ENCODE measurements around the gene BLTP3B.
"Not testable (repeated sequence)": the region's sequence is repeated elsewhere in the genome, so short reads cannot be mapped to it uniquely, and the experiment has no call there.

Gene BLTP3B

DNA sequence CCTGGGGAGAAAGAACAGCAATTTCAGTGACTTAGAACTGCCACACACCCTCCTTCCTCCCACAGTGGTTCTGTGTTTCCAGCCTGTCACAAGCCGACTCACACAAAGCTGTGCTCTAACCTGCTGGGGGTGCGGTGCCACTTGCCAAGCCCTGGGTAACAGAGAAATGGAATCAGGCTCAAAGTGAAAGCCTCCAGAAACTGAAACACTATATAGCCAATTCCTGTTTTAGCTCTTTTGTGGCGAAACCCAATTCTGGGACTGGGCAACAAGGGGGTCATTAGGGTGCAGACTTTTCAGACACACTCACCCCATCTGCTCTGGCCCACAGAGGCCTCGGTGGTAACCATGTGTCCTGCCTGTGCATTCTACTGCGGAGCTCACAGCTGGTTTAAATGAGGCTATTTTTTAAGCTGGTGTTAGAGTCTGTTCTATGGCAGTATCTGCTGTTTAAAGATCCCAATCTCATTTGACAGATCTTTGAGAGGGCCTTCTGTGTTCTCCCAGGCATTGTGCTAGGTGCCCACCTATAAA, 42.8 kb upstream of the BLTP3B start:
- Histone ChIP-seq H4K20me1 (ENCODE audit: control insufficient read depth, insufficient read depth, low read depth, low read length) (no peaks in the 10 kb centered on the region), H3K27ac (ENCODE audit: low read depth, low read length) (no peak overlapping the region), H3K9me2 (replicated peaks; ENCODE audit: control insufficient read depth, low read length) (no peaks in the 10 kb centered on the region), H3K36me3 (ENCODE audit: control insufficient read depth, low read length) (peaks cover 20% of the 10 kb centered on the region), H3K79me2 (ENCODE audit: control insufficient read depth, low read length) (no peaks in the 10 kb centered on the region), H3K4me2 (ENCODE audit: low read length) (no peak overlapping the region), H3K9me3 (ENCODE audit: control insufficient read depth, insufficient read depth, low read length) (peaks cover 3% of the 10 kb centered on the region; the same call in 1 of the 2 replicates), H3F3A (ENCODE audit: control insufficient read depth, insufficient read depth) (no peaks in the 10 kb centered on the region), H3K4me1 (ENCODE audit: control insufficient read depth, low read length) (peaks cover 11% of the 10 kb centered on the region), H3K27me3 (ENCODE audit: control insufficient read depth, low read length) (no peaks in the 10 kb centered on the region), H3K4me3 (ENCODE audit: low read length) (no peak overlapping the region)
- no peak for TF ChIP-seq EZH2phosphoT487 (IDR thresholded peaks at IDR 0.05; ENCODE audit: borderline replicate concordance, low read length)
- TF ChIP-seq, protein P1, sequence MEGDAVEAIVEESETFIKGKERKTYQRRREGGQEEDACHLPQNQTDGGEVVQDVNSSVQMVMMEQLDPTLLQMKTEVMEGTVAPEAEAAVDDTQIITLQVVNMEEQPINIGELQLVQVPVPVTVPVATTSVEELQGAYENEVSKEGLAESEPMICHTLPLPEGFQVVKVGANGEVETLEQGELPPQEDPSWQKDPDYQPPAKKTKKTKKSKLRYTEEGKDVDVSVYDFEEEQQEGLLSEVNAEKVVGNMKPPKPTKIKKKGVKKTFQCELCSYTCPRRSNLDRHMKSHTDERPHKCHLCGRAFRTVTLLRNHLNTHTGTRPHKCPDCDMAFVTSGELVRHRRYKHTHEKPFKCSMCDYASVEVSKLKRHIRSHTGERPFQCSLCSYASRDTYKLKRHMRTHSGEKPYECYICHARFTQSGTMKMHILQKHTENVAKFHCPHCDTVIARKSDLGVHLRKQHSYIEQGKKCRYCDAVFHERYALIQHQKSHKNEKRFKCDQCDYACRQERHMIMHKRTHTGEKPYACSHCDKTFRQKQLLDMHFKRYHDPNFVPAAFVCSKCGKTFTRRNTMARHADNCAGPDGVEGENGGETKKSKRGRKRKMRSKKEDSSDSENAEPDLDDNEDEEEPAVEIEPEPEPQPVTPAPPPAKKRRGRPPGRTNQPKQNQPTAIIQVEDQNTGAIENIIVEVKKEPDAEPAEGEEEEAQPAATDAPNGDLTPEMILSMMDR (IDR thresholded peaks at IDR 0.05; ENCODE audit: low read depth, low read length, poor library complexity, severe bottlenecking) = no peak

DNA sequence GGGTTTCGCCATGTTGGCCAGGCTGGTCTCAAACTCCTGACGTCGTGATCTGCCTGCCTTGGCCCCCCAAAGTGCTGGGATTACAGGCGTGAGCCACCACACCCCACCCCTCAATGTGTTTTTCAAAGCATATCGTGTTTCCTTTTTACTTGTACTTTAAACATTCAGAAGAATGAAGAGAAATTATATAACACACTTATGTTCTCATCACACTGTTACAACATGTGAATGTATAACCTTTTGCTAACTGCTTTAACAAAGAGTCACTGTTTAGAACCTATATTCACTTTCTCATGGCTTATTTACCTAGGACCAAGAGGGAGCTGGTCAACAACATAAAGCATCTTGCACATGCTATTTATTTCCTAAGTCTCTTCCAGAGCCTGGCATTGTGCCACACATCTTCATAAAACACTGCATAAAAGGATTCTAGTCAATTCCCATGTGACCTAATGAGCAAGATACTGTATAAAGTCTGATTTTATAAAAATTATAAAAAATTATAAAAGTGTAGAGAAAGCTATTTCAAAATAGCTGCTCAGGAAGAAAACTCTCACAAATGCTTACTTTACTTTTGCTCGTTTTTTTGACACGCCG, 42.0 kb upstream of the BLTP3B start:
- no peak overlapping the region for H3K4me2 ChIP-seq (ENCODE audit: low read length)
- H3F3A ChIP-seq (ENCODE audit: control insufficient read depth, insufficient read depth) = no peaks in the 10 kb centered on the region

DNA sequence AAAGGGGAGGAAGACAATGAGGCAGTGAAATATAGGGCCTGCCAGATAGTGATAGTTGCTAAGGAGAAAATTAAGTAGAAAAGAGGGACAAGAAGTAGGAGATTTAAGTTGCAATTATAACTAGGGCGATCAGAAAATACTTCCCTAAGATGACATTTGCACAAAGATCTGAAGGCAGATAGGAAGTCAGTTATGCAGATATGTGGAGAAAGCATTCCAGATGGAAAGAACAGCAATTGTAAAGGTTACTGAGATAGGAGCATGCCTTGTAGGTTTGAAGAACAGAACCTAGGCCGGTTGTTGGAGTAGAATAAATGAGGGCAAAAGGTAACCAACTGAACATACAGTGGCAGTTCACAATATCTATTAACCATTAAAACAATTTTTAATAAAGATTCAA, 36.6 kb upstream of the BLTP3B start:
- H3K79me2 ChIP-seq (ENCODE audit: control insufficient read depth, low read length) = no peaks in the 10 kb centered on the region
- no peaks in the 10 kb centered on the region for H4K20me1 ChIP-seq (ENCODE audit: control insufficient read depth, insufficient read depth, low read depth, low read length)
- TF ChIP-seq, protein P1 (IDR thresholded peaks at IDR 0.05; ENCODE audit: low read depth, low read length, poor library complexity, severe bottlenecking) = no peak
- no peak for TF ChIP-seq EZH2phosphoT487 (IDR thresholded peaks at IDR 0.05; ENCODE audit: borderline replicate concordance, low read length)
- H3K36me3 ChIP-seq (ENCODE audit: control insufficient read depth, low read length) = peaks cover 20% of the 10 kb centered on the region
- H3K9me2 ChIP-seq (replicated peaks; ENCODE audit: control insufficient read depth, low read length) = no peaks in the 10 kb centered on the region
- H3K4me1 ChIP-seq (ENCODE audit: control insufficient read depth, low read length) = peaks cover 8% of the 10 kb centered on the region
- no peaks in the 10 kb centered on the region for H3K9me3 ChIP-seq (ENCODE audit: control insufficient read depth, insufficient read depth, low read length)
- no peak overlapping the region for H3K4me3 ChIP-seq (ENCODE audit: low read length)
- H3F3A ChIP-seq (ENCODE audit: control insufficient read depth, insufficient read depth) = no peaks in the 10 kb centered on the region
- H3K27me3 ChIP-seq (ENCODE audit: control insufficient read depth, low read length) = no peaks in the 10 kb centered on the region
- H3K4me2 ChIP-seq (ENCODE audit: low read length) = no peak overlapping the region
- no peak overlapping the region for H3K27ac ChIP-seq (ENCODE audit: low read depth, low read length)

More for the DNA sequence above, 42.0 kb upstream of the BLTP3B start:
- Histone ChIP-seq H3K9me2 (replicated peaks; ENCODE audit: control insufficient read depth, low read length) (no peaks in the 10 kb centered on the region), H3K9me3 (ENCODE audit: control insufficient read depth, insufficient read depth, low read length) (peaks cover 3% of the 10 kb centered on the region; the same call in 1 of the 2 replicates), H3K27me3 (ENCODE audit: control insufficient read depth, low read length) (no peaks in the 10 kb centered on the region), H3K4me1 (ENCODE audit: control insufficient read depth, low read length) (peaks cover 12% of the 10 kb centered on the region), H3K27ac (ENCODE audit: low read depth, low read length) (no peak overlapping the region), H3K36me3 (ENCODE audit: control insufficient read depth, low read length) (peaks cover 14% of the 10 kb centered on the region), H3K4me3 (ENCODE audit: low read length) (no peak overlapping the region), H3K79me2 (ENCODE audit: control insufficient read depth, low read length) (no peaks in the 10 kb centered on the region), H4K20me1 (ENCODE audit: control insufficient read depth, insufficient read depth, low read depth, low read length) (no peaks in the 10 kb centered on the region)
- TF ChIP-seq, protein P1 (IDR thresholded peaks at IDR 0.05; ENCODE audit: low read depth, low read length, poor library complexity, severe bottlenecking) = no peak
- TF ChIP-seq EZH2phosphoT487 (IDR thresholded peaks at IDR 0.05; ENCODE audit: borderline replicate concordance, low read length) = no peak

DNA sequence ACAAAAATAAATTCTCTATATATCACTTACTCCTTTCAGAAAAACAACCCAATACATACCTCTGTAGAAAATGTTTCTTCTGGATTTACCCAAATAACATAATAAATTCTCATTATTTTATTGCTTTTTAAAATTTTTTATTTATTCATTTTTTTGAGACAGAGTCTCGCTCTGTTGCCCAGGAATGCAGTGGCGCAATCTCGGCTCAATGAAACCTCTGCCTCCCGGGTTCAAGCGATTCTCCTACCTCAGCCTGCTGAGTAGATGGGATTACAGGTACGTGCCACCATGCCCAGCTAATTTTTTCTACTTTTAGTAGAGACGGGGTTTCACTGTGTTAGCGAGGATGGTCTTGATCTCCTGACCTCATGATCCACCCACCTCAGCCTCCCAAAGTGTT, 33.8 kb upstream of the BLTP3B start:
- peaks cover 28% of the 10 kb centered on the region for H3K36me3 ChIP-seq (ENCODE audit: control insufficient read depth, low read length)

More for the DNA sequence above, 33.8 kb upstream of the BLTP3B start:
- not testable (repeated sequence) for H3F3A ChIP-seq (ENCODE audit: control insufficient read depth, insufficient read depth); H3K9me2 ChIP-seq (replicated peaks; ENCODE audit: control insufficient read depth, low read length); H3K79me2 ChIP-seq (ENCODE audit: control insufficient read depth, low read length); H3K9me3 ChIP-seq (ENCODE audit: control insufficient read depth, insufficient read depth, low read length); H3K4me2 ChIP-seq (ENCODE audit: low read length); H3K4me1 ChIP-seq (ENCODE audit: control insufficient read depth, low read length); H3K4me3 ChIP-seq (ENCODE audit: low read length); H4K20me1 ChIP-seq (ENCODE audit: control insufficient read depth, insufficient read depth, low read depth, low read length); H3K27me3 ChIP-seq (ENCODE audit: control insufficient read depth, low read length); H3K27ac ChIP-seq (ENCODE audit: low read depth, low read length)
